ENCODE data around the gene RAMP3.
"Not testable (repeated sequence)": the region's sequence is repeated elsewhere in the genome, so short reads cannot be mapped to it uniquely, and the experiment has no call there.

RAMP3 gene

GRCh38 chr7:45196374-45196773 lies 38.8 kb downstream of the RAMP3 start:
- DNase-seq: no peak

- no peak for DNase-seq
Observed at GRCh38 chr7:45197461-45197860, 39.9 kb downstream of the RAMP3 start.

GRCh38 chr7:45198986-45199385 lies 41.4 kb downstream of the RAMP3 start:
- DNase-seq: no peak

- no peak for DNase-seq
Observed at GRCh38 chr7:45199506-45199905, 41.9 kb downstream of the RAMP3 start.

- no peak for DNase-seq
Observed at GRCh38 chr7:45202625-45203024, 45.0 kb downstream of the RAMP3 start.

- DNase-seq: no peak
Observed at GRCh38 chr7:45203036-45203435, 45.4 kb downstream of the RAMP3 start.

- no peak for DNase-seq
Observed at GRCh38 chr7:45203459-45203858, 45.9 kb downstream of the RAMP3 start.

GRCh38 chr7:45203936-45204445 lies 46.4 kb downstream of the RAMP3 start:
- DNase-seq: no peak

GRCh38 chr7:45206266-45206665 lies 48.7 kb downstream of the RAMP3 start:
- not testable (repeated sequence) for DNase-seq

GRCh38 chr7:45209909-45210308 lies 52.3 kb downstream of the RAMP3 start:
- not testable (repeated sequence) for DNase-seq

- no peak for DNase-seq
Observed at GRCh38 chr7:45211066-45211465, 53.5 kb downstream of the RAMP3 start.

- DNase-seq: no peak
Observed at GRCh38 chr7:45211958-45212357, 54.4 kb downstream of the RAMP3 start.

GRCh38 chr7:45212606-45213005 lies 55.0 kb downstream of the RAMP3 start:
- no peak for DNase-seq

GRCh38 chr7:45215601-45216062 lies 58.0 kb downstream of the RAMP3 start:
- DNase-seq: peak; percentile 37

GRCh38 chr7:45216181-45216580 lies 58.6 kb downstream of the RAMP3 start:
- no peak for DNase-seq

- DNase-seq: no peak
Observed at GRCh38 chr7:45216622-45217165, 59.1 kb downstream of the RAMP3 start.

GRCh38 chr7:45217358-45217757 lies 59.8 kb downstream of the RAMP3 start:
- no peak for DNase-seq

- no peak for DNase-seq
Observed at GRCh38 chr7:45219130-45219529, 61.5 kb downstream of the RAMP3 start.

GRCh38 chr7:45219801-45220435 lies 62.3 kb downstream of the RAMP3 start:
- no peak for DNase-seq

GRCh38 chr7:45220846-45221618 lies 63.4 kb downstream of the RAMP3 start:
- DNase-seq: no peak

GRCh38 chr7:45221896-45222604 lies 64.5 kb downstream of the RAMP3 start:
- no peak for DNase-seq

GRCh38 chr7:45223078-45223477 lies 65.5 kb downstream of the RAMP3 start:
- no peak for DNase-seq
